ENCODE results near the gene ANKRD11.

ANKRD11 gene

DNA sequence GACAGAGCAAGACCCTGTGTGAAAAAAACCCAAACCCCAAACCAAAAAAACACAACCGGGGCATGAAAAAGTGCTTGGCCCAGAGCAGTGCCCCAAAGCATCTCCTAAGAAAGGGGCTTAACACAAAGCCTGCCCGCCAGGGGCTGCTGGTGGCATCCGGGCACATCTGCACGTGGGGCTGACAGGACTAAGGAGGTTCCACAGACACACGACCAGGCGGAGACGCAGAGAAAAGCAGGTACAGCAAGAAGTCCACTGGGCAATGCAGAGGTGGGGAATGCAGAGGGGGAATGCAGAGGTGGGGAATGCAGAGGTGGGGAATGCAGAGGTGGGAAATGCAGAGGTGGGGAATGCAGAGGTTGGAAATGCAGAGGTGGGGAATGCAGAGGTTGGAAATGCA, 163.6 kb downstream of the ANKRD11 start:
- DNase-seq (ENCODE audit: low read depth) = no peak
- H3K4me3 ChIP-seq (ENCODE audit: low read depth, low read length) = no peak overlapping the region
- TF ChIP-seq, protein P1, sequence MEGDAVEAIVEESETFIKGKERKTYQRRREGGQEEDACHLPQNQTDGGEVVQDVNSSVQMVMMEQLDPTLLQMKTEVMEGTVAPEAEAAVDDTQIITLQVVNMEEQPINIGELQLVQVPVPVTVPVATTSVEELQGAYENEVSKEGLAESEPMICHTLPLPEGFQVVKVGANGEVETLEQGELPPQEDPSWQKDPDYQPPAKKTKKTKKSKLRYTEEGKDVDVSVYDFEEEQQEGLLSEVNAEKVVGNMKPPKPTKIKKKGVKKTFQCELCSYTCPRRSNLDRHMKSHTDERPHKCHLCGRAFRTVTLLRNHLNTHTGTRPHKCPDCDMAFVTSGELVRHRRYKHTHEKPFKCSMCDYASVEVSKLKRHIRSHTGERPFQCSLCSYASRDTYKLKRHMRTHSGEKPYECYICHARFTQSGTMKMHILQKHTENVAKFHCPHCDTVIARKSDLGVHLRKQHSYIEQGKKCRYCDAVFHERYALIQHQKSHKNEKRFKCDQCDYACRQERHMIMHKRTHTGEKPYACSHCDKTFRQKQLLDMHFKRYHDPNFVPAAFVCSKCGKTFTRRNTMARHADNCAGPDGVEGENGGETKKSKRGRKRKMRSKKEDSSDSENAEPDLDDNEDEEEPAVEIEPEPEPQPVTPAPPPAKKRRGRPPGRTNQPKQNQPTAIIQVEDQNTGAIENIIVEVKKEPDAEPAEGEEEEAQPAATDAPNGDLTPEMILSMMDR (conservative IDR thresholded peaks at IDR 0.05; ENCODE audit: low read depth, low read length) = no peak

DNA sequence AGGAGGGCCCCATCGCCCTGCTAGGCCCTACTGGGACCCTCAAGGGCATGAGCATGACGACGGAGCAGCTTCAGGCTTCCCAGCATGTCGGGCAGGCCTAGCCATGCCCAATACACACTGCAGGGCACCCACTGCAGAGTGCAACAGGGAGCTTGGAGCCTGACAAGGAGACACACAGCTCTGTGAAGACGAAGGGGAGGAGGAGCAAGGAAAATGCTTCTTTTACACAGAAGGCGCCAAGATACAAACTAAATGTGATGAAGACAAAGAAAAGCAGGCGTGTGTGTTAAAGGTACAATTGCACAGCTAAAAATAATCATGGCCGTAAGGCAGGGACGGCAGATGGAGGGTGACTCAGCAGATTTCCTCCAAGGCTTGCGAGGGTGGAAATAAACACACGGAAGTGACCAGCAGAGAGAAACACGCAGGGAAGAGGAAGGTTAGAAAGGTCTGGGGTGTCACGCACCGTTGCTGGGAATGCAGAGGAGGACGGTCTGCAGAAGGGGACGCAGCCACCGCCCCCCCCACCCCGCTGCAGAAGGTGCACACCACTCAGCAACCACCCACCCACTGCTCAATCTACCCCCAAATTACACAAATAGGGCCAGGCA, 164.4 kb downstream of the ANKRD11 start:
- TF ChIP-seq, protein P1 (conservative IDR thresholded peaks at IDR 0.05; ENCODE audit: low read depth, low read length) = no peak

DNA sequence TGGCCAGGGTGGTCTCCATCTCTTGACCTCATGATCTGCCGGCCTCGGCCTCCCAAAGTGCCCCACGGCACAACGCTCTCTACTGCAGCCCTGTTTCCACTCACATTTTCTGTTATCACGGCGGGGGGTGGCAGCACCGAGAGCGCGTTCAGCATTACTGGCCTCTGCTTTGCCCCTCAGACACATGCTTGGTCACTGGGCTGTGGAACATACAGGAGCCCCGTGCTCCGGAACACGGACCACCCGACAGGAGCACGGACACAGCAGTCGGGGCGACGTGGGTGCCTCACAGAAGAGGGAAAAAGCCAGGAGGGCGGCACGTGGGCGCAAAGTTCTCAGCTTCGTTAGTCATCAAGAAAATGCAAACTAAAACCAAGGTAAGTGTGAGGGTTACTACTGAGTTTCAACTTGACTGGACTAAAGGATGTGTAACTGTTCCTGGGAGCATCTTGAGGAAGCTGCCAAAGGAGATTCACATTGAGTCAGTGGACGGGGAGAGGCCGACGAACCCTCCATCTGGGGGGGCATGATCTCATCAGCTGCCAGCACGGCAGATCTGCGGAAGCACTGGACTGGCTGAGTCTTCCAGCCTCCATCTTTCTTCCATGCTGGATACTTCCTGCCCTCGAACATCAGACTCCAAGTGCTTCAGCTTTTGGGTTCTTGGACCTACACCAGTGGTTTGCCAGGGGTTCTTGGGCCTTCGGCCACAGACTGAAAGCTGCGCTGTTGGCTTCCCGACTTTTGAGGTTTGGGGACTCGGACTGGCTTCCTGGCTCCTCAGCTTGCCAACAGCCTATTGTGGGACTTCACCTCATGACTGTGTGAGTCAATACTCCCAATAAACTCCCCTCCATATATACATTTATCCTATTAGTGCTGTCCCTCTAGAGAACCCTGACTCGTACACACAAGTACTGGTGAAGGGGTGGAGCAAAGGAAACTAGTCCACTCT, 166.0 kb downstream of the ANKRD11 start:
- TF ChIP-seq, protein P1 (conservative IDR thresholded peaks at IDR 0.05; ENCODE audit: low read depth, low read length) = no peak
- peak; percentile 82 for DNase-seq (ENCODE audit: low read depth)
- H3K4me3 ChIP-seq (ENCODE audit: low read depth, low read length) = no peak overlapping the region

More for the DNA sequence above, 164.4 kb downstream of the ANKRD11 start:
- H3K4me3 ChIP-seq (ENCODE audit: low read depth, low read length) = no peak overlapping the region
- peak; percentile 83 for DNase-seq (ENCODE audit: low read depth)

DNA sequence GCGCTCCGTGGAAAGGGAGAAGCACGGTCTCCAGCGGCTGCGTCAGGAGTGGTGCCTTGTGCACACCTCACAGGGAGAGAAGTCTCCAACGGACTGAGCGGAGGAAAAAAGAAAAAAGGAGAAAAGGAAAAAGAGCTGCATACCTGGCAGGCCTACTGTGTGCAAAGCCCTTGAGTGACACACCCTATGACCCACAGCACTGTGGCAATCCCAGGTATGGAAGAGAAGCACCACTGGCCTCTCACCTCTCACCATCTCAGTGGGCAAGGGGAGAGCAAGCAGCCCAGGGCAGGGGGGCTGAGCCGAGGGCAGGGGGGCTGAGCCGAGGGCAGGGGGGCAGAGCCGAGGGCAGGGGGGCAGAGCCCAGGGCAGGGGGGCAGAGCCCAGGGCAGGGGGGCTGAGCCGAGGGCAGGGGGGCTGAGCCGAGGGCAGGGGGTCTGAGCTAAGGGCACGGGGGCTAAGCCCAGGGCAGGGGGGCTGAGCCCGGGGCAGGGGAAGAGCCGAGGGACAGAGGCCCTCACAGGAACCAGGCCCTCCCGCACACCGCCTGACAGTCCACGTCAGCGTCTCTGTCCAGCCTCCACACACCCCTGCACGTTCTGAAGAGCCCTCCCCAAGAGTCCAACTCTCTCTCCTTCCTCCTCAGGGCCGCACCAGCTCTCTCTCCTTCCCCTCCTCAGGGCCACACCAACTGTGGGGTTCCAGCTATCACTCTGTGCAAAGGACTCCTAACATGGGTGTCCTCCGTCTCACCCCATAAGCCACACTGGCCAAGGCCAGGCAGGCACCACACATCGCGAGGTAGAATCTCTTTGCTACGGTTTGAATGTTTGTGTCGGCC, 167.0 kb downstream of the ANKRD11 start:
- no peak overlapping the region for H3K4me3 ChIP-seq (ENCODE audit: low read depth, low read length)
- TF ChIP-seq, protein P1 (conservative IDR thresholded peaks at IDR 0.05; ENCODE audit: low read depth, low read length) = no peak
- no peak for DNase-seq (ENCODE audit: low read depth)

DNA sequence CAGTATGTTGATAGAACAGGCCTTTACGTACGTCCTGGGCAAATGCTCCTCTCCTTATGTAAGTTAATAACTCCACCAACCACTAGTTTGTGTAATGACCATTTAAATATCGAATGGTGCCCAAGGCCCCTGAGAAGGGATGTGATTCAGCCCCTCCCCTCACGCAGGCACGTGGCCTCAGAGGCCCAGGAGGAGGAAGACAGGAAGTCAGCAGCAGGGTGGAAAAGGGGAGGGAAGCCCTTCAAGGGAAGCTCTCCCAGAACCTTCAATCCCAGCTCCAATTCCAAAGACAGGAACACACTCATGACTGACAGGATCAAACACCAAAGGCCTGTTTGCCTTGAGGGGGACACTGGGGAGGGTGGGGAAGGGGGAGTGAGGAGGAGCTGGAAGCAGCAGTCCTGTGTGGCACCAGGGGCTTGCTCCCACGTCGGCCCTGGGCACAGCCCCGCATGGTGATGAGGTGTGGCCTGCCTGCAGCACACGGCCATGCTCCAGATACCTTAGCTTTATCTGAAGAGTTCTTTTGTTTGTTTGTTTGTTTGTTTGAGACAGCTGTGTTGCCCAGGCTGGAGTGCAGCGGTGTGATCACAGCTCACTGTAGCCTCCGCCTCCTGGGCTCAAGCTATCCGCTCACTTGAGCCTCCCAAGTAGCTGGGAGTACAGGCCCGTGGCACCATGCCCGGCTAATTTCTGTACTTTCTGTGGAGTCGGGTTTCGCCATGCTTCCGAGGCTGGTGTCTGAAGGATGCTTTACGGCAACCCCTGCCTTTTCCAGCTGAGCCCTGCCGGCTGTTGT, 167.8 kb downstream of the ANKRD11 start:
- H3K4me3 ChIP-seq (ENCODE audit: low read depth, low read length) = no peak overlapping the region
- DNase-seq (ENCODE audit: low read depth) = peak; percentile 88
- TF ChIP-seq, protein P1 (conservative IDR thresholded peaks at IDR 0.05; ENCODE audit: low read depth, low read length) = no peak

All from choroid plexus epithelial cell (primary cell).